ENCODE measurements around the gene JARID2. TPM values are rescaled to one million over a fixed set of nuclear protein-coding genes. Genes with fewer than 3 reads are reported as not detected.

The JARID2 gene
- total and polyA plus RNA-seq, 2 of the 4 experiments (the other 2 are of a cell fraction), result 9.6 to 12.9 TPM

DNA sequence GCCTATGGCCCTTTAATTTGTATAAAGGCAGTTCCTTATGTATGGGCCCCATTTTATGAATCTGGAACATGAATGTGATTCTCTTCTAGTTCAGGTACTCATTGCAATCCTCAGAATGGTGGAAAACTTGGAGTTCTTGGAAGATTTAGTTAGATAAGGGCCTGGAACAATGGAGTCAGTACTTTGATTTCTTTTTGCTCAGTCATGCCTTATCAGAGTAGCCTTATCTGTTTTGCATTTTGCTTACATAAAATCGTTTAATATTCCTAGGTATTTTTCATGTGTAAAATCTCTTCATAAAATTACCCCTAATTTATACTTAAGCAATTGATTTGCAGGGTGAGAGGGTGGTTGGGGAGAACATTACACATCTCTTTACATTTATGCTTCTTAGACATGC, 160.6 kb downstream of the JARID2 start:
- peaks cover 88% of the 10 kb centered on the region for H4K20me1 ChIP-seq (ENCODE audit: insufficient read depth, low read length)
- H2AK9ac ChIP-seq (replicated peaks; ENCODE audit: low read depth, low read length, poor library complexity), result no peak overlapping the region
- H3K23ac ChIP-seq (ENCODE audit: low read depth, low read length), result no peak overlapping the region
- no peak overlapping the region for H3K56ac ChIP-seq (ENCODE audit: extremely low read depth, insufficient read depth, low read length)
- no peaks in the 10 kb centered on the region for H3K27me3 ChIP-seq (ENCODE audit: control insufficient read depth, insufficient read depth, low read length)
- no peak overlapping the region for H4K5ac ChIP-seq (ENCODE audit: low read depth, low read length)
- no peak overlapping the region for H4K91ac ChIP-seq (ENCODE audit: insufficient read depth, low read depth, low read length)
- CTCF ChIA-PET, result no interaction called here
- TF ChIP-seq POLR2A (IDR thresholded peaks at IDR 0.05; ENCODE audit: low read depth, low read length) (no peak), NFE2L2 (IDR thresholded peaks at IDR 0.05; ENCODE audit: low read depth, low read length) (no peak), RCOR1 (IDR thresholded peaks at IDR 0.05; ENCODE audit: insufficient replicate concordance, low read length) (no peak), RFX5 (IDR thresholded peaks at IDR 0.05; ENCODE audit: low read depth, low read length) (no peak), FOS (IDR thresholded peaks at IDR 0.05; ENCODE audit: low read depth, low read length) (no peak), CEBPB (IDR thresholded peaks at IDR 0.05; ENCODE audit: low read depth, low read length) (no peak), MAZ (IDR thresholded peaks at IDR 0.05; ENCODE audit: borderline replicate concordance, low read depth, low read length) (no peak), SMC3 (IDR thresholded peaks at IDR 0.05; ENCODE audit: low read depth, low read length) (no peak), RAD21 (IDR thresholded peaks at IDR 0.05; ENCODE audit: low read length) (no peak), MAFK (IDR thresholded peaks at IDR 0.05; ENCODE audit: low read depth, low read length) (no peak)
- TF ChIP-seq, protein P1, sequence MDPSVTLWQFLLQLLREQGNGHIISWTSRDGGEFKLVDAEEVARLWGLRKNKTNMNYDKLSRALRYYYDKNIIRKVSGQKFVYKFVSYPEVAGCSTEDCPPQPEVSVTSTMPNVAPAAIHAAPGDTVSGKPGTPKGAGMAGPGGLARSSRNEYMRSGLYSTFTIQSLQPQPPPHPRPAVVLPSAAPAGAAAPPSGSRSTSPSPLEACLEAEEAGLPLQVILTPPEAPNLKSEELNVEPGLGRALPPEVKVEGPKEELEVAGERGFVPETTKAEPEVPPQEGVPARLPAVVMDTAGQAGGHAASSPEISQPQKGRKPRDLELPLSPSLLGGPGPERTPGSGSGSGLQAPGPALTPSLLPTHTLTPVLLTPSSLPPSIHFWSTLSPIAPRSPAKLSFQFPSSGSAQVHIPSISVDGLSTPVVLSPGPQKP (IDR thresholded peaks at IDR 0.05; ENCODE audit: borderline replicate concordance, low read depth, low read length), result no peak
- TF ChIP-seq, protein P2, sequence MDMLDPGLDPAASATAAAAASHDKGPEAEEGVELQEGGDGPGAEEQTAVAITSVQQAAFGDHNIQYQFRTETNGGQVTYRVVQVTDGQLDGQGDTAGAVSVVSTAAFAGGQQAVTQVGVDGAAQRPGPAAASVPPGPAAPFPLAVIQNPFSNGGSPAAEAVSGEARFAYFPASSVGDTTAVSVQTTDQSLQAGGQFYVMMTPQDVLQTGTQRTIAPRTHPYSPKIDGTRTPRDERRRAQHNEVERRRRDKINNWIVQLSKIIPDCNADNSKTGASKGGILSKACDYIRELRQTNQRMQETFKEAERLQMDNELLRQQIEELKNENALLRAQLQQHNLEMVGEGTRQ (IDR thresholded peaks at IDR 0.05; ENCODE audit: low read depth, low read length), result no peak
- ATAC-seq (ENCODE audit: low read depth) (no peak), DNase-seq (no peak)
- no peak overlapping the region for H3K4me2 ChIP-seq (ENCODE audit: low read depth, low read length)
- POLR2A ChIA-PET (ENCODE audit: unreplicated experiment), result no interaction called here
- dilution Hi-C loops (cut with HindIII; ENCODE audit: low sequenced_read_pairs, unreplicated experiment) (no loop called here), in situ Hi-C loops (cut with MboI; ENCODE audit: low sequenced_read_pairs) (no loop called here), intact Hi-C loops (cut with micrococcal nuclease) (no loop called here)
- peaks cover 29 to 87% of the 10 kb centered on the region in 2 experiments for H3K79me1 ChIP-seq (ENCODE audit: low read depth in 1 of 2, low read length in 2 of 2)
- no peak overlapping the region for H2AK5ac ChIP-seq (ENCODE audit: low read depth, low read length)
- H2BK120ac ChIP-seq (ENCODE audit: low read depth, low read length), result no peak overlapping the region
- no peak overlapping the region for H3K4ac ChIP-seq (ENCODE audit: low read depth, low read length)
- H3K9me1 ChIP-seq (ENCODE audit: insufficient read depth, low read length), result peaks cover 10% of the 10 kb centered on the region
- no CpG with 5 or more reads among the region's 1 CpG for WGBS, 2 experiments (ENCODE audit: extremely low coverage in 2 of 2, insufficient read length in 1 of 2)
- no peak overlapping the region for H2BK5ac ChIP-seq (ENCODE audit: low read depth, low read length, poor library complexity, severe bottlenecking)
- H3K4me1 ChIP-seq (ENCODE audit: control insufficient read depth, insufficient read depth, low read length), result peaks cover 6% of the 10 kb centered on the region
- no TSS peak for BruUV-seq (replicated peaks)
- H4K8ac ChIP-seq (ENCODE audit: low read depth in 2 of 2, low read length in 2 of 2), result no peak overlapping the region
- no peaks in the 10 kb centered on the region for H3K9me3 ChIP-seq (ENCODE audit: control insufficient read depth, insufficient read depth, low read length)
- no peak overlapping the region for H3K18ac ChIP-seq (ENCODE audit: low read depth, low read length)
- no peak overlapping the region for H3K27ac ChIP-seq (ENCODE audit: insufficient read depth, low read length)
- H2AFZ ChIP-seq (replicated peaks; ENCODE audit: low read length, poor library complexity), result no peak overlapping the region
- H3K36me3 ChIP-seq (ENCODE audit: control insufficient read depth, insufficient read depth, low read length), result no peaks in the 10 kb centered on the region
- no peak overlapping the region for H2BK20ac ChIP-seq (ENCODE audit: low read depth, low read length)
- H3K9ac ChIP-seq (ENCODE audit: low read depth, low read length), result no peak overlapping the region
- no peak overlapping the region for H3K4me3 ChIP-seq (ENCODE audit: insufficient read depth, low read depth, low read length)
- H2BK15ac ChIP-seq (ENCODE audit: low read depth, low read length), result no peak overlapping the region
- H3K14ac ChIP-seq (replicated peaks; ENCODE audit: low read depth, low read length), result no peak overlapping the region
